HEK293 (cell line): ENCODE data around the gene CORO6.
A peak's percentile ranks its signal among the peaks of the same experiment; 100 is the strongest.

Experiments
- GFI1B ChIP-seq: fragments of 450-650 bp; formaldehyde crosslinking; IDR thresholded peaks from 2 replicates; pipeline ENCODE4 v1.5.1; 2016; ENCODE audit warnings: missing biosample characterization, missing genetic modification characterization
- GLIS1 ChIP-seq: fragments of 450-650 bp; formaldehyde crosslinking; IDR thresholded peaks from 2 replicates; pipeline ENCODE4 v1.5.1; 2016; ENCODE audit warnings: missing biosample characterization, missing genetic modification characterization
- HOXD13 ChIP-seq: sonication (generic); formaldehyde crosslinking; IDR thresholded peaks from 2 replicates; pipeline ENCODE4 v1.8.0; 2022; ENCODE audit warnings: missing genetic modification reagents, borderline replicate concordance
- IKZF3 ChIP-seq: fragments of 450-650 bp; IDR thresholded peaks from 2 replicates; pipeline ENCODE4 v1.5.0; 2018; ENCODE audit warnings: missing biosample characterization, mild to moderate bottlenecking, missing genetic modification characterization, moderate library complexity
- KLF8 ChIP-seq: fragments of 450-650 bp; formaldehyde crosslinking; IDR thresholded peaks from 2 replicates; pipeline ENCODE4 v1.5.1; 2016; ENCODE audit warnings: missing biosample characterization, missing genetic modification characterization
- KLF9 ChIP-seq: fragments of 450-650 bp; formaldehyde crosslinking; IDR thresholded peaks from 2 replicates; pipeline ENCODE4 v1.5.1; 2016; ENCODE audit warnings: missing biosample characterization, missing genetic modification characterization, low read depth
- PATZ1 ChIP-seq: fragments of 450-650 bp; formaldehyde crosslinking; IDR thresholded peaks from 2 replicates; pipeline ENCODE4 v1.5.1; 2016; ENCODE audit warnings: missing biosample characterization, missing genetic modification characterization
- ZBTB17 ChIP-seq: fragments of 450-650 bp; formaldehyde crosslinking; IDR thresholded peaks from 2 replicates; pipeline ENCODE4 v1.5.1; 2016; ENCODE audit warnings: missing biosample characterization, missing genetic modification characterization
- ZBTB20 ChIP-seq: fragments of 450-650 bp; formaldehyde crosslinking; IDR thresholded peaks from 2 replicates; pipeline ENCODE4 v1.5.1; 2016; ENCODE audit warnings: missing biosample characterization, missing genetic modification characterization
- ZBTB48 ChIP-seq: fragments of 450-650 bp; formaldehyde crosslinking; IDR thresholded peaks from 2 replicates; pipeline ENCODE4 v1.5.1; 2016; ENCODE audit warnings: missing biosample characterization, missing genetic modification characterization
- ZEB2 ChIP-seq: fragments of 450-650 bp; formaldehyde crosslinking; IDR thresholded peaks from 2 replicates; pipeline ENCODE4 v1.5.1; 2016; ENCODE audit warnings: missing biosample characterization, missing genetic modification characterization
- ZIC2 ChIP-seq: fragments of 450-650 bp; formaldehyde crosslinking; IDR thresholded peaks from 2 replicates; pipeline ENCODE4 v1.5.1; 2016; ENCODE audit warnings: missing biosample characterization, missing genetic modification characterization
- ZNF138 ChIP-seq: fragments of 450-650 bp; formaldehyde crosslinking; IDR thresholded peaks from 2 replicates; pipeline ENCODE4 v1.5.1; 2016; ENCODE audit warnings: missing biosample characterization, missing genetic modification characterization, borderline replicate concordance
- ZNF155 ChIP-seq: fragments of 450-650 bp; formaldehyde crosslinking; IDR thresholded peaks from 2 replicates; pipeline ENCODE4 v1.5.1; 2016; ENCODE audit warnings: missing biosample characterization, missing genetic modification characterization
- ZNF16 ChIP-seq: fragments of 450-650 bp; formaldehyde crosslinking; IDR thresholded peaks from 2 replicates; pipeline ENCODE4 v1.5.1; 2016; ENCODE audit warnings: low read depth, missing biosample characterization, missing genetic modification characterization
- ZNF169 ChIP-seq: fragments of 450-650 bp; formaldehyde crosslinking; IDR thresholded peaks from 2 replicates; pipeline ENCODE4 v1.5.1; 2016; ENCODE audit warnings: missing biosample characterization, missing genetic modification characterization
- ZNF184 ChIP-seq: fragments of 450-650 bp; IDR thresholded peaks from 2 replicates; pipeline ENCODE4 v1.5.1; 2018; ENCODE audit warnings: missing biosample characterization, mild to moderate bottlenecking, missing genetic modification characterization
- ZNF335 ChIP-seq: fragments of 450-650 bp; formaldehyde crosslinking; conservative IDR thresholded peaks from 2 replicates; pipeline ENCODE4 v1.5.1; 2016; ENCODE audit warnings: missing biosample characterization, missing genetic modification characterization
- ZNF341 ChIP-seq: fragments of 450-650 bp; formaldehyde crosslinking; IDR thresholded peaks from 2 replicates; pipeline ENCODE4; 2016; ENCODE audit warnings: low read depth, missing biosample characterization, missing genetic modification characterization
- ZNF366 ChIP-seq: fragments of 450-650 bp; formaldehyde crosslinking; conservative IDR thresholded peaks from 2 replicates; pipeline ENCODE4 v1.5.1; 2016; ENCODE audit warnings: missing biosample characterization, missing genetic modification characterization
- ZNF623 ChIP-seq: fragments of 450-650 bp; formaldehyde crosslinking; IDR thresholded peaks from 2 replicates; pipeline ENCODE4 v1.5.1; 2016; ENCODE audit warnings: missing biosample characterization, missing genetic modification characterization
- ZNF624 ChIP-seq: fragments of 450-650 bp; formaldehyde crosslinking; IDR thresholded peaks from 2 replicates; pipeline ENCODE4 v1.5.1; 2017; ENCODE audit warnings: missing biosample characterization, missing genetic modification characterization
- ZNF76 ChIP-seq: fragments of 450-650 bp; formaldehyde crosslinking; IDR thresholded peaks from 2 replicates; pipeline ENCODE4; 2016; ENCODE audit warnings: low read depth, missing biosample characterization, missing genetic modification characterization, borderline replicate concordance
- TF ChIP-seq, protein P1 (sequence below): fragments of 450-650 bp; formaldehyde crosslinking; IDR thresholded peaks from 2 replicates; pipeline ENCODE4 v1.5.1; 2016; ENCODE audit warnings: missing biosample characterization, missing genetic modification characterization
- TF ChIP-seq, protein P2 (sequence below): fragments of 450-650 bp; formaldehyde crosslinking; IDR thresholded peaks from 2 replicates; pipeline ENCODE4 v1.5.1; 2017; ENCODE audit warnings: missing biosample characterization, mild to moderate bottlenecking, missing genetic modification characterization, moderate library complexity
- TF ChIP-seq, protein P3 (sequence below): fragments of 450-650 bp; formaldehyde crosslinking; IDR thresholded peaks from 2 replicates; pipeline ENCODE4 v1.5.1; 2016; ENCODE audit warnings: missing biosample characterization, missing genetic modification characterization
- TF ChIP-seq, protein P4 (sequence below): fragments of 450-650 bp; formaldehyde crosslinking; IDR thresholded peaks from 2 replicates; pipeline ENCODE4 v1.5.1; 2016; ENCODE audit warnings: missing biosample characterization, missing genetic modification characterization
- TF ChIP-seq, protein P5 (sequence below): fragments of 450-650 bp; IDR thresholded peaks from 2 replicates; pipeline ENCODE4 v1.5.1; 2018; ENCODE audit warnings: missing biosample characterization, mild to moderate bottlenecking, missing genetic modification characterization

CORO6 gene

DNA sequence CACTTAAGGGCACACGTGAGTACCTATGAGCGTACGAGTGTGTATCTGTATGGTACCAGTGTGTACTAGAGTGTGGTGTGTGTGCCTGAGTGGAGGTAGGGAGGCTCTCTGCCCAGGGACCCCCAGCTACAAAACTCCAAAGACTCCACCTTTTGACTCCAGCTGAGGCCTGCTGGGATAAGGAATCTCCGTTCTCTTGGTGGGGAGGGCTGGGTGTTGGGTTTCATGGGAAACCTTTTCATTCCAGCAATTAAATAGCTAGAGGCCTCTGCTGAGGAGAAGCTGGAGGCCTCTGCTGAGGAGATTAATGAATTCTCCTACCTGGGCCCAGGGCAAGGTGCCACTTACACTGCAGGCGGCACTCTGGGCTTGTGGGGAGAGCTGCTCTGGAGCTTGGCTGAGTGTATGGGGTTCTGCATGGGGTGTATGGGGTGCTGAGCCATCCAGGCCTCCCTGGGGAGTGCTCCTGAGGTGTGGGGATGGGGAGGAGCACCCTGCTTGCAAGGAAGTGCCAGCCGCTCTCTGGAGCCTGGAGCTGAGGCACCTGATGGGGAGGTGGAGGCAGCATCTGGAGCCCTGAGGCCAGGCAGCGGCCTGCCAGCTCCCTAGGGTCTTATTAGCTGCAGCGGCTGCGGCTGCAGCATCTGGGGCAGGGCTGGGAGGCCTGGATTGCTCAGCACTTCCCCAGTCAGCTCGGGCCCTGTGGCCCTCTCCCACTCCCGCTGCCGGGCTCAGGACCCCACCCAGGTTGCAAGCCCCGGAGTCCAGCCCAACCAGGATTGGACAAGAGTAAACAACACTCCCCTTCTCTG is 25.1 kb downstream of the CORO6 start (continued):
- TF ChIP-seq ZNF16 (tag by site-specific recombination) (no peak), ZBTB20 (tag by site-specific recombination) (peak; percentile 70), ZNF335 (tag by site-specific recombination) (peak; percentile 26; the same call in 1 of the 2 replicates), ZNF155 (no peak), KLF8 (tag by site-specific recombination) (no peak), ZEB2 (tag by site-specific recombination) (peak; percentile 45; the same call in 1 of the 2 replicates), ZIC2 (tag by site-specific recombination) (peak; percentile 100), GLIS1 (tag by site-specific recombination) (peak; percentile 89), HOXD13 (CRISPR knock-in tag) (no peak), IKZF3 (tag by site-specific recombination) (0 out of 2 replicates have a peak, but pooled peaks have one; percentile 42), ZNF138 (tag by site-specific recombination) (no peak), KLF9 (tag by site-specific recombination) (peak; percentile 27; the same call in 1 of the 2 replicates), ZNF341 (tag by site-specific recombination) (peak; percentile 71), ZNF184 (tag by site-specific recombination) (no peak), PATZ1 (peak; percentile 61), GFI1B (tag by site-specific recombination) (0 out of 2 replicates have a peak, but pooled peaks have one; percentile 32), ZBTB17 (tag by site-specific recombination) (0 out of 2 replicates have a peak, but pooled peaks have one; percentile 31), ZNF76 (tag by site-specific recombination) (peak; percentile 60), ZNF366 (peak; percentile 39; the same call in 1 of the 2 replicates), ZNF623 (tag by site-specific recombination) (no peak), ZBTB48 (tag by site-specific recombination) (peak; percentile 52), ZNF624 (tag by site-specific recombination) (no peak), ZNF169 (no peak)
- TF ChIP-seq, protein P1, sequence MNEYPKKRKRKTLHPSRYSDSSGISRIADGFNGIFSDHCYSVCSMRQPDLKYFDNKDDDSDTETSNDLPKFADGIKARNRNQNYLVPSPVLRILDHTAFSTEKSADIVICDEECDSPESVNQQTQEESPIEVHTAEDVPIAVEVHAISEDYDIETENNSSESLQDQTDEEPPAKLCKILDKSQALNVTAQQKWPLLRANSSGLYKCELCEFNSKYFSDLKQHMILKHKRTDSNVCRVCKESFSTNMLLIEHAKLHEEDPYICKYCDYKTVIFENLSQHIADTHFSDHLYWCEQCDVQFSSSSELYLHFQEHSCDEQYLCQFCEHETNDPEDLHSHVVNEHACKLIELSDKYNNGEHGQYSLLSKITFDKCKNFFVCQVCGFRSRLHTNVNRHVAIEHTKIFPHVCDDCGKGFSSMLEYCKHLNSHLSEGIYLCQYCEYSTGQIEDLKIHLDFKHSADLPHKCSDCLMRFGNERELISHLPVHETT (tag by site-specific recombination), result no peak
- TF ChIP-seq, protein P2, sequence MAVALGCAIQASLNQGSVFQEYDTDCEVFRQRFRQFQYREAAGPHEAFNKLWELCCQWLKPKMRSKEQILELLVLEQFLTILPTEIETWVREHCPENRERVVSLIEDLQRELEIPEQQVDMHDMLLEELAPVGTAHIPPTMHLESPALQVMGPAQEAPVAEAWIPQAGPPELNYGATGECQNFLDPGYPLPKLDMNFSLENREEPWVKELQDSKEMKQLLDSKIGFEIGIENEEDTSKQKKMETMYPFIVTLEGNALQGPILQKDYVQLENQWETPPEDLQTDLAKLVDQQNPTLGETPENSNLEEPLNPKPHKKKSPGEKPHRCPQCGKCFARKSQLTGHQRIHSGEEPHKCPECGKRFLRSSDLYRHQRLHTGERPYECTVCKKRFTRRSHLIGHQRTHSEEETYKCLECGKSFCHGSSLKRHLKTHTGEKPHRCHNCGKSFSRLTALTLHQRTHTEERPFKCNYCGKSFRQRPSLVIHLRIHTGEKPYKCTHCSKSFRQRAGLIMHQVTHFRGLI (tag by site-specific recombination), result peak; percentile 97
- TF ChIP-seq, protein P3, sequence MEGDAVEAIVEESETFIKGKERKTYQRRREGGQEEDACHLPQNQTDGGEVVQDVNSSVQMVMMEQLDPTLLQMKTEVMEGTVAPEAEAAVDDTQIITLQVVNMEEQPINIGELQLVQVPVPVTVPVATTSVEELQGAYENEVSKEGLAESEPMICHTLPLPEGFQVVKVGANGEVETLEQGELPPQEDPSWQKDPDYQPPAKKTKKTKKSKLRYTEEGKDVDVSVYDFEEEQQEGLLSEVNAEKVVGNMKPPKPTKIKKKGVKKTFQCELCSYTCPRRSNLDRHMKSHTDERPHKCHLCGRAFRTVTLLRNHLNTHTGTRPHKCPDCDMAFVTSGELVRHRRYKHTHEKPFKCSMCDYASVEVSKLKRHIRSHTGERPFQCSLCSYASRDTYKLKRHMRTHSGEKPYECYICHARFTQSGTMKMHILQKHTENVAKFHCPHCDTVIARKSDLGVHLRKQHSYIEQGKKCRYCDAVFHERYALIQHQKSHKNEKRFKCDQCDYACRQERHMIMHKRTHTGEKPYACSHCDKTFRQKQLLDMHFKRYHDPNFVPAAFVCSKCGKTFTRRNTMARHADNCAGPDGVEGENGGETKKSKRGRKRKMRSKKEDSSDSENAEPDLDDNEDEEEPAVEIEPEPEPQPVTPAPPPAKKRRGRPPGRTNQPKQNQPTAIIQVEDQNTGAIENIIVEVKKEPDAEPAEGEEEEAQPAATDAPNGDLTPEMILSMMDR (tag by site-specific recombination), result 0 out of 2 replicates have a peak, but pooled peaks have one; percentile 17
- TF ChIP-seq, protein P4, sequence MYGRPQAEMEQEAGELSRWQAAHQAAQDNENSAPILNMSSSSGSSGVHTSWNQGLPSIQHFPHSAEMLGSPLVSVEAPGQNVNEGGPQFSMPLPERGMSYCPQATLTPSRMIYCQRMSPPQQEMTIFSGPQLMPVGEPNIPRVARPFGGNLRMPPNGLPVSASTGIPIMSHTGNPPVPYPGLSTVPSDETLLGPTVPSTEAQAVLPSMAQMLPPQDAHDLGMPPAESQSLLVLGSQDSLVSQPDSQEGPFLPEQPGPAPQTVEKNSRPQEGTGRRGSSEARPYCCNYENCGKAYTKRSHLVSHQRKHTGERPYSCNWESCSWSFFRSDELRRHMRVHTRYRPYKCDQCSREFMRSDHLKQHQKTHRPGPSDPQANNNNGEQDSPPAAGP (tag by site-specific recombination), result peak; percentile 52; the same call in 1 of the 2 replicates
- TF ChIP-seq, protein P5, sequence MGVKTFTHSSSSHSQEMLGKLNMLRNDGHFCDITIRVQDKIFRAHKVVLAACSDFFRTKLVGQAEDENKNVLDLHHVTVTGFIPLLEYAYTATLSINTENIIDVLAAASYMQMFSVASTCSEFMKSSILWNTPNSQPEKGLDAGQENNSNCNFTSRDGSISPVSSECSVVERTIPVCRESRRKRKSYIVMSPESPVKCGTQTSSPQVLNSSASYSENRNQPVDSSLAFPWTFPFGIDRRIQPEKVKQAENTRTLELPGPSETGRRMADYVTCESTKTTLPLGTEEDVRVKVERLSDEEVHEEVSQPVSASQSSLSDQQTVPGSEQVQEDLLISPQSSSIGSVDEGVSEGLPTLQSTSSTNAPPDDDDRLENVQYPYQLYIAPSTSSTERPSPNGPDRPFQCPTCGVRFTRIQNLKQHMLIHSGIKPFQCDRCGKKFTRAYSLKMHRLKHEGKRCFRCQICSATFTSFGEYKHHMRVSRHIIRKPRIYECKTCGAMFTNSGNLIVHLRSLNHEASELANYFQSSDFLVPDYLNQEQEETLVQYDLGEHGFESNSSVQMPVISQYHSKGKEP (tag by site-specific recombination), result peak; percentile 99
